ENCODE measurements around the gene P2RX6. TPM values are rescaled to one million over a fixed set of nuclear protein-coding genes. Genes with fewer than 3 reads are reported as not detected.
"Not testable (repeated sequence)": the region's sequence is repeated elsewhere in the genome, so short reads cannot be mapped to it uniquely, and the experiment has no call there.

The P2RX6 gene
- total and polyA plus RNA-seq, 4 donors, result 0.05 to 0.59 (median 0.33) TPM

DNA sequence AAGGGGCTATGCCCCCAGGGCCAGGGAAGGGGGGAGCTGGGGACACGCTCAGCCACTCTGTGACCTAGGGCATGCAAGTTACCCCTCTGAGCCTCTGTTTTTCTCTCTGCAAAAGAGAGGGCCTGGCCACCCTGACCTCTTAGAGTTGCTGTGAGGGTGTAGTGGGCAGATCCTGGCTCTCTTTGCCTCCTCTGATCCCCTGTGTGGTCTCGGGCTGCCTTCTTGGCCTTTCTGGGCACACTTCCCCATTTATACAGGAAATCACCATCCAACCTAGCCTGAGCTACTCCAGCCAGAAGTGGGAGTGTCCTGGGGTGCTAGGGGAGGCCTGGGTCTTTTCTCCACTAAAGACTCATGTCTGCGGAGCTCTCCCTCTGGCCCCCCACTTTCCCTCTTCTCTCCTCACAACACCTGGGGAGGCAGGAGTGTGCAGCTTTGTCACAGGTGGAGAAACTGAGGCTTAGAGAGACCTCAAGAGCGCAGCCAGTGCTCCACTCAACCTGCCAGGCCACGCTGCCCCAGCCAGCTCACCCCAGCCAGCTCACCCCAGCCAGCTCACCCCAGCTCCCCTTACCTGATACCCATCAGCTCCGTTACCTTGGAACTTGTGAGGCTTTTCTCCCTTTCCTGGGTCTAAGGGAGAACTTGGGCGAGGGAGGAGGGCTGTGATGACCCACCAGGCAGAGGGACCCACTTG, 46.5 kb upstream of the P2RX6 start (continued):
- TF ChIP-seq, protein P1, sequence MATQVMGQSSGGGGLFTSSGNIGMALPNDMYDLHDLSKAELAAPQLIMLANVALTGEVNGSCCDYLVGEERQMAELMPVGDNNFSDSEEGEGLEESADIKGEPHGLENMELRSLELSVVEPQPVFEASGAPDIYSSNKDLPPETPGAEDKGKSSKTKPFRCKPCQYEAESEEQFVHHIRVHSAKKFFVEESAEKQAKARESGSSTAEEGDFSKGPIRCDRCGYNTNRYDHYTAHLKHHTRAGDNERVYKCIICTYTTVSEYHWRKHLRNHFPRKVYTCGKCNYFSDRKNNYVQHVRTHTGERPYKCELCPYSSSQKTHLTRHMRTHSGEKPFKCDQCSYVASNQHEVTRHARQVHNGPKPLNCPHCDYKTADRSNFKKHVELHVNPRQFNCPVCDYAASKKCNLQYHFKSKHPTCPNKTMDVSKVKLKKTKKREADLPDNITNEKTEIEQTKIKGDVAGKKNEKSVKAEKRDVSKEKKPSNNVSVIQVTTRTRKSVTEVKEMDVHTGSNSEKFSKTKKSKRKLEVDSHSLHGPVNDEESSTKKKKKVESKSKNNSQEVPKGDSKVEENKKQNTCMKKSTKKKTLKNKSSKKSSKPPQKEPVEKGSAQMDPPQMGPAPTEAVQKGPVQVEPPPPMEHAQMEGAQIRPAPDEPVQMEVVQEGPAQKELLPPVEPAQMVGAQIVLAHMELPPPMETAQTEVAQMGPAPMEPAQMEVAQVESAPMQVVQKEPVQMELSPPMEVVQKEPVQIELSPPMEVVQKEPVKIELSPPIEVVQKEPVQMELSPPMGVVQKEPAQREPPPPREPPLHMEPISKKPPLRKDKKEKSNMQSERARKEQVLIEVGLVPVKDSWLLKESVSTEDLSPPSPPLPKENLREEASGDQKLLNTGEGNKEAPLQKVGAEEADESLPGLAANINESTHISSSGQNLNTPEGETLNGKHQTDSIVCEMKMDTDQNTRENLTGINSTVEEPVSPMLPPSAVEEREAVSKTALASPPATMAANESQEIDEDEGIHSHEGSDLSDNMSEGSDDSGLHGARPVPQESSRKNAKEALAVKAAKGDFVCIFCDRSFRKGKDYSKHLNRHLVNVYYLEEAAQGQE (IDR thresholded peaks at IDR 0.05), result no peak
- no peak for TF ChIP-seq RAD21 (IDR thresholded peaks at IDR 0.05)

DNA sequence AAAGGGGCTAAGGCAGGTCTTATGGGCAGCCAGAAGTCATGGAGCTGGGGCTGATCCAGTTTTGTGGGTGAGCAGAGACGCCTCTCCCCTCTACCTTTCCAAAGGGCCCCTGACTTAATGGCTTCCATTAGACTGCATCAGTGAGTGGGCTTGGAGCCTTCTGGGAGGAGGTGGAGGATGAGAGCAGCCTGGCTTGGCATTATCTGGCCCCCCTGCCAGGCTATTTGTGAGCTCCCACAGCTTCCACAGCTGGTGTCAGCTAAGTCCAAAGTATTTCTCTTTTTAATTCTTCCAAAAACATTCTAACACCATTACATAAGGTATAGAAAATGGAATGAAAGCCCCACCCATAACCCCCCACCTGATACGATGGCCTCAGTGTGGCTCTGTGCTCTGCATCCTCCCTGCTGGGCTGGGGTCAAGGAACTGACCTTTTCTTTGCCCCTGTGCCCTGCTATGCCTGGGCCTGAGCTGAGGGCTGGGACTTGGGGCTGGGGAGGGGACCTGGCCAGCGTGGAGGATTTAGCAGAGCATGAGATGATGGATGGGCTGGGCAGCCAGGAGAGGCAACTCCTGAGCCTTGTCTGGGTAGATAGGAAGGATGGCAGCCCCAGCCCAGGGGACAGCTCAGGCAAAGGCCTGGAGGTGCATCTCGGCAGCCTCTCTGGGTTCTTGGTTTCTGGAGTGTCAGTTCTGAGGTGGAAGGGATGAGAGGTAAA, 43.9 kb upstream of the P2RX6 start:
- Histone ChIP-seq H3K4me3 (ENCODE audit: low read depth in 1 of 3, low read length in 3 of 3) (no peak overlapping the region), H3K27me3 (ENCODE audit: control insufficient read depth in 4 of 4, insufficient read depth in 4 of 4, low read length in 3 of 4) (no peaks in the 10 kb centered on the region), H3K36me3 (ENCODE audit: control insufficient read depth in 4 of 4, insufficient read depth in 3 of 4, low read depth in 1 of 4, low read length in 3 of 4) (no peaks in the 10 kb centered on the region), H3K4me1 (ENCODE audit: control insufficient read depth in 4 of 4, insufficient read depth in 4 of 4, low read length in 3 of 4) (peaks cover 0 to 4% (median 0%) of the 10 kb centered on the region in 4 donors), H3K9ac (ENCODE audit: low read depth in 1 of 2, low read length in 2 of 2) (no peak overlapping the region), H3K9me3 (ENCODE audit: control insufficient read depth in 4 of 4, low read length in 3 of 4) (no peaks in the 10 kb centered on the region), H3K27ac (ENCODE audit: low read depth in 1 of 2, low read length in 2 of 2) (no peak overlapping the region)
- DNase-seq (ENCODE audit: low spot score), result no peak
- WGBS, result 88% methylated on average over 4 of the region's 4 CpGs
- TF ChIP-seq JUND (IDR thresholded peaks at IDR 0.05), result no peak

GRCh38 chr22:20972014-20972694, 42.8 kb upstream of the P2RX6 start:
- not testable (repeated sequence) for H3K9ac ChIP-seq (ENCODE audit: low read depth in 1 of 2, low read length in 2 of 2); H3K27ac ChIP-seq (ENCODE audit: low read depth in 1 of 2, low read length in 2 of 2); H3K27me3 ChIP-seq (ENCODE audit: control insufficient read depth in 4 of 4, insufficient read depth in 4 of 4, low read length in 3 of 4); H3K4me1 ChIP-seq (ENCODE audit: control insufficient read depth in 4 of 4, insufficient read depth in 4 of 4, low read length in 3 of 4); H3K9me3 ChIP-seq (ENCODE audit: control insufficient read depth in 4 of 4, low read length in 3 of 4); H3K36me3 ChIP-seq (ENCODE audit: control insufficient read depth in 4 of 4, insufficient read depth in 3 of 4, low read depth in 1 of 4, low read length in 3 of 4); H3K4me3 ChIP-seq (ENCODE audit: low read depth in 1 of 3, low read length in 3 of 3); DNase-seq (ENCODE audit: low spot score)
- 88% methylated on average over 11 of the region's 11 CpGs for WGBS

GRCh38 chr22:20972933-20973577, 41.9 kb upstream of the P2RX6 start:
- no peak for DNase-seq (ENCODE audit: low spot score)
- WGBS, result 82% methylated on average over 21 of the region's 21 CpGs
- Histone ChIP-seq H3K4me1 (ENCODE audit: control insufficient read depth in 4 of 4, insufficient read depth in 4 of 4, low read length in 3 of 4) (peaks cover 0 to 4% (median 0%) of the 10 kb centered on the region in 4 donors), H3K4me3 (ENCODE audit: low read depth in 1 of 3, low read length in 3 of 3) (no peak overlapping the region), H3K36me3 (ENCODE audit: control insufficient read depth in 4 of 4, insufficient read depth in 3 of 4, low read depth in 1 of 4, low read length in 3 of 4) (no peaks in the 10 kb centered on the region), H3K9me3 (ENCODE audit: control insufficient read depth in 4 of 4, low read length in 3 of 4) (no peaks in the 10 kb centered on the region), H3K27me3 (ENCODE audit: control insufficient read depth in 4 of 4, insufficient read depth in 4 of 4, low read length in 3 of 4) (no peaks in the 10 kb centered on the region), H3K9ac (ENCODE audit: low read depth in 1 of 2, low read length in 2 of 2) (no peak overlapping the region), H3K27ac (ENCODE audit: low read depth in 1 of 2, low read length in 2 of 2) (no peak overlapping the region)
- TF ChIP-seq, protein P1 (IDR thresholded peaks at IDR 0.05), result no peak
- TF ChIP-seq TAF1 (conservative IDR thresholded peaks at IDR 0.05), result no peak
- no peak for TF ChIP-seq HNF4G (IDR thresholded peaks at IDR 0.05)
- no peak for TF ChIP-seq JUND (IDR thresholded peaks at IDR 0.05)
- TF ChIP-seq, protein P2, sequence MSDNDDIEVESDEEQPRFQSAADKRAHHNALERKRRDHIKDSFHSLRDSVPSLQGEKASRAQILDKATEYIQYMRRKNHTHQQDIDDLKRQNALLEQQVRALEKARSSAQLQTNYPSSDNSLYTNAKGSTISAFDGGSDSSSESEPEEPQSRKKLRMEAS (IDR thresholded peaks at IDR 0.05), result no peak
- no peak for TF ChIP-seq YY1 (IDR thresholded peaks at IDR 0.05)
- TF ChIP-seq RAD21 (IDR thresholded peaks at IDR 0.05), result no peak
- TF ChIP-seq, protein P3, sequence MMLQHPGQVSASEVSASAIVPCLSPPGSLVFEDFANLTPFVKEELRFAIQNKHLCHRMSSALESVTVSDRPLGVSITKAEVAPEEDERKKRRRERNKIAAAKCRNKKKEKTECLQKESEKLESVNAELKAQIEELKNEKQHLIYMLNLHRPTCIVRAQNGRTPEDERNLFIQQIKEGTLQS (IDR thresholded peaks at IDR 0.05), result no peak
- TF ChIP-seq EGR1 (IDR thresholded peaks at IDR 0.05; ENCODE audit: low read depth in 2 of 2), result no peak
- no peak for TF ChIP-seq GABPA (IDR thresholded peaks at IDR 0.05 in 1 of 2, conservative IDR thresholded peaks at IDR 0.05 in 1 of 2)
- TF ChIP-seq SP1 (IDR thresholded peaks at IDR 0.05), result no peak
- no peak for TF ChIP-seq RXRA (IDR thresholded peaks at IDR 0.05)
